Neural progenitor cell (in vitro differentiated cells): ENCODE data around the gene PHGDH. TPM values are rescaled to one million over a fixed set of nuclear protein-coding genes. Genes with fewer than 3 reads are reported as not detected.

Experiments
- DNase-seq: peaks from one replicate; pipeline ENCODE4 v3.0.0-alpha.2; 2016; ENCODE audit warnings: low spot score
- H2AFZ ChIP-seq: fragments of 200-600 bp; sonication (generic); replicated peaks from 2 replicates; pipeline ENCODE4 v1.6.1; 2016; ENCODE audit warnings: antibody characterized with exemption
- H3F3A ChIP-seq: fragments of 200-600 bp; sonication (generic); 2 replicates; pipeline ENCODE4 v1.6.1; 2016; ENCODE audit warnings: antibody characterized with exemption, low read depth
- H3K27ac ChIP-seq: fragments of 200-600 bp; sonication (generic); 2 replicates; pipeline ENCODE4 v1.5.1; 2016; ENCODE audit warnings: mild to moderate bottlenecking
- H3K27me3 ChIP-seq: fragments of 200-600 bp; sonication (generic); 2 replicates; pipeline ENCODE4 v1.6.1; 2016; ENCODE audit warnings: mild to moderate bottlenecking, moderate library complexity
- H3K36me3 ChIP-seq: fragments of 200-600 bp; sonication (generic); 2 replicates; pipeline ENCODE4 v1.5.1; 2016
- H3K4me1 ChIP-seq: fragments of 200-600 bp; sonication (generic); 2 replicates; pipeline ENCODE4 v1.6.1; 2016; ENCODE audit warnings: mixed run types
- H3K4me2 ChIP-seq: fragments of 200-600 bp; sonication (generic); 2 replicates; pipeline ENCODE4 v1.6.1; 2016
- H3K4me3 ChIP-seq: fragments of 200-600 bp; sonication (generic); 2 replicates; pipeline ENCODE4 v1.5.1; 2016
- H3K79me2 ChIP-seq: fragments of 200-600 bp; sonication (generic); 2 replicates; pipeline ENCODE4 v1.6.1; 2016; ENCODE audit warnings: low read depth
- H3K9ac ChIP-seq: fragments of 200-600 bp; sonication (generic); 2 replicates; pipeline ENCODE4 v1.6.1; 2016
- H3K9me3 ChIP-seq: fragments of 200-600 bp; sonication (generic); 2 replicates; pipeline ENCODE4 v1.5.1; 2016; ENCODE audit warnings: low read depth
- H4K20me1 ChIP-seq: fragments of 200-600 bp; sonication (generic); 2 replicates; pipeline ENCODE4 v1.6.1; 2016; ENCODE audit warnings: low read depth
- H3K27ac Mint-ChIP-seq: 3 replicates; pipeline ENCODE4 v1.8.0; 2021; ENCODE audit warnings: mixed read lengths
- H3K27me3 Mint-ChIP-seq: 2 replicates; pipeline ENCODE4 v1.8.0; 2022; ENCODE audit warnings: low read depth, mild to moderate bottlenecking, inconsistent platforms, moderate library complexity, mixed read lengths; ENCODE audit not compliant: insufficient read depth
- H3K36me3 Mint-ChIP-seq: 3 replicates; pipeline ENCODE4 v1.8.0; 2021; ENCODE audit warnings: mixed read lengths
- H3K4me1 Mint-ChIP-seq: 3 replicates; pipeline ENCODE4 v1.8.0; 2021; ENCODE audit warnings: mixed read lengths
- H3K4me3 Mint-ChIP-seq: 3 replicates; pipeline ENCODE4 v1.8.0; 2021; ENCODE audit warnings: mild to moderate bottlenecking, moderate library complexity, mixed read lengths
- H3K9me3 Mint-ChIP-seq: 3 replicates; pipeline ENCODE4 v1.8.0; 2020; ENCODE audit warnings: mixed read lengths
- CTCF ChIP-seq: fragments of 200-600 bp; sonication (generic); IDR thresholded peaks from 2 replicates; pipeline ENCODE4 v1.5.1; 2017; ENCODE audit warnings: antibody characterized with exemption, mild to moderate bottlenecking
- EZH2 ChIP-seq: fragments of 200-600 bp; sonication (generic); IDR thresholded peaks from 2 replicates; pipeline ENCODE4 v1.6.1; 2017; ENCODE audit warnings: antibody characterized with exemption, mild to moderate bottlenecking, moderate library complexity
- EZH2phosphoT487 ChIP-seq: fragments of 200-600 bp; sonication (generic); IDR thresholded peaks from 2 replicates; pipeline ENCODE4 v1.6.1; 2017; ENCODE audit warnings: antibody characterized with exemption
- total RNA-seq: library from RNA; depleted of rRNA; stranded (reverse); fragments of >200 nt; gene quantifications from 2 replicates; pipeline ENCODE4 v1.2.3, GENCODE V29; 2015; ENCODE audit warnings: low replicate concordance

The PHGDH gene
- total RNA-seq, 1 donor from 2014 or later = 166 TPM

- Histone ChIP-seq H3K27me3 (no peaks in the 10 kb centered on the region), H3K4me1 (peaks cover 26% of the 10 kb centered on the region), H3K36me3 (no peaks in the 10 kb centered on the region), H2AFZ (peak within 1 kb of the TSS; percentile 18), H3K4me2 (no peak within 1 kb of the TSS), H4K20me1 (no peaks in the 10 kb centered on the region), H3K4me3 (no peak within 1 kb of the TSS), H3K27ac (no peak within 1 kb of the TSS), H3K79me2 (no peaks in the 10 kb centered on the region), H3K9ac (no peak within 1 kb of the TSS), H3F3A (peaks cover 9% of the 10 kb centered on the region), H3K9me3 (no peaks in the 10 kb centered on the region)
- Mint-ChIP-seq H3K36me3 (no peaks in the 10 kb centered on the region), H3K4me1 (peaks cover 16% of the 10 kb centered on the region), H3K27me3 (no peaks in the 10 kb centered on the region), H3K4me3 (no peak within 1 kb of the TSS), H3K27ac (no peak within 1 kb of the TSS), H3K9me3 (peaks cover 4% of the 10 kb centered on the region)
- no peak for TF ChIP-seq EZH2phosphoT487
- no peak for TF ChIP-seq CTCF
- TF ChIP-seq EZH2 = no peak
- no peak for DNase-seq
Observed at GRCh38 chr1:119768778-119769177, 57.0 kb downstream of the PHGDH start, which contains the start of gene HMGCS2. HMGCS2 (minus strand) TSS chr1:119768905; CDS start chr1:119768844, 61 bp downstream.

GRCh38 chr1:119771016-119771415 is 59.3 kb downstream of the PHGDH start:
- Mint-ChIP-seq H3K4me3 (no peak overlapping the region), H3K9me3 (peaks cover 2% of the 10 kb centered on the region), H3K4me1 (peaks cover 32% of the 10 kb centered on the region), H3K27me3 (no peaks in the 10 kb centered on the region), H3K36me3 (no peaks in the 10 kb centered on the region), H3K27ac (no peak overlapping the region)
- Histone ChIP-seq H3K27ac (no peak overlapping the region), H3K9me3 (no peaks in the 10 kb centered on the region), H3K4me3 (no peak overlapping the region), H2AFZ (no peak overlapping the region), H3K4me1 (peaks cover 44% of the 10 kb centered on the region), H3F3A (peaks cover 22% of the 10 kb centered on the region), H3K79me2 (no peaks in the 10 kb centered on the region), H3K27me3 (no peaks in the 10 kb centered on the region), H3K9ac (no peak overlapping the region), H4K20me1 (no peaks in the 10 kb centered on the region), H3K36me3 (no peaks in the 10 kb centered on the region), H3K4me2 (no peak overlapping the region)
- DNase-seq = peak; percentile 61
- TF ChIP-seq EZH2 (no peak), CTCF (peak; percentile 44), EZH2phosphoT487 (no peak)

GRCh38 chr1:119771770-119772169 is 60.0 kb downstream of the PHGDH start:
- no peak for TF ChIP-seq EZH2phosphoT487
- no peak for TF ChIP-seq CTCF
- TF ChIP-seq EZH2 = no peak
- H4K20me1 ChIP-seq = no peaks in the 10 kb centered on the region
- Mint-ChIP-seq H3K9me3 (peaks cover 2% of the 10 kb centered on the region), H3K36me3 (no peaks in the 10 kb centered on the region), H3K27me3 (no peaks in the 10 kb centered on the region), H3K27ac (no peak overlapping the region), H3K4me3 (no peak overlapping the region), H3K4me1 (peaks cover 32% of the 10 kb centered on the region)
- H2AFZ ChIP-seq = no peak overlapping the region
- H3K9me3 ChIP-seq = no peaks in the 10 kb centered on the region
- H3K79me2 ChIP-seq = no peaks in the 10 kb centered on the region
- no peaks in the 10 kb centered on the region for H3K36me3 ChIP-seq
- peaks cover 47% of the 10 kb centered on the region for H3K4me1 ChIP-seq
- no peak overlapping the region for H3K4me2 ChIP-seq
- DNase-seq = no peak
- H3F3A ChIP-seq = peaks cover 22% of the 10 kb centered on the region
- H3K4me3 ChIP-seq = no peak overlapping the region
- H3K27ac ChIP-seq = no peak overlapping the region
- no peaks in the 10 kb centered on the region for H3K27me3 ChIP-seq
- no peak overlapping the region for H3K9ac ChIP-seq
